Stimulated activated CD4-positive, alpha-beta T cell treated with anti-CD3 and anti-CD28 coated beads, TNF-alpha, amount 100 ng/mL, for 24 hours (primary cell): ENCODE measurements around the gene CASP8.

Source experiments
- DNase-seq, 3 experiments: peaks; one replicate each; pipeline ENCODE4 v3.0.0-alpha.2; 2020; ENCODE audit warnings: low read depth in 3 of 3

Gene CASP8

GRCh38 chr2:201242571-201243277 lies 17.6 kb upstream of the CASP8 start:
- DNase-seq: no peak

GRCh38 chr2:201244829-201245228 lies 15.5 kb upstream of the CASP8 start:
- DNase-seq: no peak

- no peak for DNase-seq
Observed at GRCh38 chr2:201246280-201246679, 14.1 kb upstream of the CASP8 start.

GRCh38 chr2:201248288-201248844 lies 12.0 kb upstream of the CASP8 start:
- no peak for DNase-seq

GRCh38 chr2:201249889-201250288 lies 10.4 kb upstream of the CASP8 start:
- no peak for DNase-seq

- DNase-seq: no peak
Observed at GRCh38 chr2:201250741-201251140, 9.6 kb upstream of the CASP8 start.

- no peak for DNase-seq
Observed at GRCh38 chr2:201254081-201254730, 6.1 kb upstream of the CASP8 start.

GRCh38 chr2:201255408-201256033 lies 4.8 kb upstream of the CASP8 start:
- no peak for DNase-seq

GRCh38 chr2:201256082-201256481 lies 4.3 kb upstream of the CASP8 start:
- no peak for DNase-seq

GRCh38 chr2:201257381-201257955 lies 2.9 kb upstream of the CASP8 start:
- DNase-seq: no peak

- DNase-seq: peak; percentile 66 to 85 (median 81)
Observed at GRCh38 chr2:201257956-201258665, 2.2 kb upstream of the CASP8 start.

- DNase-seq: no peak
Observed at GRCh38 chr2:201258666-201259615, 1.4 kb upstream of the CASP8 start.

- peak in 2 of 3 experiments; percentile 11 to 45 for DNase-seq
Observed at GRCh38 chr2:201261471-201261870, 1.1 kb downstream of the CASP8 start.

- no peak for DNase-seq
Observed at GRCh38 chr2:201261906-201262305, 1.6 kb downstream of the CASP8 start.

GRCh38 chr2:201262718-201263117 lies 2.4 kb downstream of the CASP8 start:
- no peak for DNase-seq

- DNase-seq: no peak
Observed at GRCh38 chr2:201263779-201264178, 3.4 kb downstream of the CASP8 start.

- DNase-seq: no peak
Observed at GRCh38 chr2:201264472-201265173, 4.3 kb downstream of the CASP8 start.

GRCh38 chr2:201266629-201267028 lies 6.3 kb downstream of the CASP8 start:
- DNase-seq: no peak

GRCh38 chr2:201267278-201268030 lies 7.1 kb downstream of the CASP8 start:
- no peak for DNase-seq
